Activated CD8-positive, alpha-beta T cell treated with anti-CD3 and anti-CD28 coated beads, Interleukin-2, amount 10 ng/mL, durations not matched to agents 7 days and 5 days (primary cell): ENCODE measurements around the gene GORASP2. TPM values are rescaled to one million over a fixed set of nuclear protein-coding genes. Genes with fewer than 3 reads are reported as not detected.

ENCODE experiments used
- ATAC-seq: fragments of 150-1000 bp; cut with Tn5 transposase; one replicate; pipeline ENCODE4 v1.10.0; 2021; ENCODE audit warnings: moderate library complexity
- CTCF ChIA-PET: fragments of 350-600 bp; sonication (Branson Sonifier 250); formaldehyde crosslinking; loops from one replicate; lab custom pipeline; 2021; ENCODE audit warnings: antibody characterized with exemption; lab: Charles Lee
- POLR2A ChIA-PET: fragments of 350-600 bp; sonication (Branson Sonifier 250); formaldehyde crosslinking; loops from one replicate; lab custom pipeline; 2021; ENCODE audit warnings: antibody characterized with exemption; lab: Charles Lee
- DNase-seq: peaks from one replicate; pipeline ENCODE4 v3.0.0-alpha.2; 2020
- H3K27ac Mint-ChIP-seq: one replicate; pipeline ENCODE4 v1.8.0; 2021; ENCODE audit warnings: mild to moderate bottlenecking, mixed read lengths
- H3K27me3 Mint-ChIP-seq: one replicate; pipeline ENCODE4 v1.8.0; 2021; ENCODE audit warnings: low read depth, mixed read lengths
- H3K36me3 Mint-ChIP-seq: one replicate; pipeline ENCODE4 v1.8.0; 2021; ENCODE audit warnings: low read depth, mixed read lengths
- H3K4me1 Mint-ChIP-seq: one replicate; pipeline ENCODE4 v1.8.0; 2021; ENCODE audit warnings: low read depth, mixed read lengths
- H3K4me3 Mint-ChIP-seq: one replicate; pipeline ENCODE4 v1.8.0; 2021; ENCODE audit warnings: mild to moderate bottlenecking, mixed read lengths
- H3K9me3 Mint-ChIP-seq: one replicate; pipeline ENCODE4 v1.8.0; 2022; ENCODE audit warnings: mixed read lengths; ENCODE audit not compliant: insufficient read depth
- total RNA-seq, 2 experiments: library from RNA; stranded (reverse); gene quantifications; one replicate each; pipeline ENCODE4 v1.2.3, GENCODE V29; 2021

GORASP2 gene
- total RNA-seq, result 10 to 100 TPM; 65.2 to 65.9 TPM

- DNase-seq (peak; percentile 99), ATAC-seq (peak; percentile 95)
- no peaks in the 10 kb centered on the region for H3K9me3 Mint-ChIP-seq
- peak within 1 kb of the TSS; percentile 97 for H3K27ac Mint-ChIP-seq
- peaks cover 41% of the 10 kb centered on the region for H3K4me1 Mint-ChIP-seq
- H3K27me3 Mint-ChIP-seq, result no peaks in the 10 kb centered on the region
- ChIA-PET CTCF (interaction anchor here (0.7 to 4.5 kb wide), 44 partner anchors 9 to 964 kb away, joined by 3 to 36 read pairs (median 4); partner anchors contain the start of genes DCAF17, METTL8 and TLK1), POLR2A (interaction anchor here (0.9 to 1.7 kb wide), 9 partner anchors 10 to 512 kb away, joined by 3 to 6 read pairs (median 3); no protein-coding TSS in a partner anchor)
- H3K36me3 Mint-ChIP-seq, result peaks cover 29% of the 10 kb centered on the region
- H3K4me3 Mint-ChIP-seq, result peak within 1 kb of the TSS; percentile 99
These were observed at the start of gene GORASP2 for GRCh38 chr2:170928824-170929685. TSS of gene GORASP2 (plus strand) at chr2:170929253. CDS start at chr2:170929341, 88 bp downstream.

- H3K4me3 Mint-ChIP-seq, result no peak overlapping the region
- POLR2A ChIA-PET, result interaction anchor here (1.5 kb wide), 1 partner anchor 47 kb away, joined by 3 read pairs; the partner anchor contains the start of gene GORASP2
- DNase-seq (no peak), ATAC-seq (no peak)
- CTCF ChIA-PET, result interaction anchor here (0.9 to 2.7 kb wide), 3 partner anchors 9 to 59 kb away, joined by 3 to 16 read pairs (median 4); no protein-coding TSS in a partner anchor
- H3K36me3 Mint-ChIP-seq, result no peaks in the 10 kb centered on the region
- H3K27ac Mint-ChIP-seq, result no peak overlapping the region
- H3K27me3 Mint-ChIP-seq, result peaks cover 25% of the 10 kb centered on the region
- peaks cover 10% of the 10 kb centered on the region for H3K4me1 Mint-ChIP-seq
- H3K9me3 Mint-ChIP-seq, result no peaks in the 10 kb centered on the region
These were observed 47.2 kb upstream of the GORASP2 start for GRCh38 chr2:170881840-170882239.

GRCh38 chr2:170882758-170883157, 46.3 kb upstream of the GORASP2 start:
- H3K36me3 Mint-ChIP-seq, result no peaks in the 10 kb centered on the region
- H3K27ac Mint-ChIP-seq, result no peak overlapping the region
- ChIA-PET CTCF (interaction anchor here (2.7 kb wide), 1 partner anchor 10 kb away, joined by 16 read pairs; no protein-coding TSS in a partner anchor), POLR2A (no interaction called here)
- peaks cover 10% of the 10 kb centered on the region for H3K4me1 Mint-ChIP-seq
- H3K27me3 Mint-ChIP-seq, result peaks cover 29% of the 10 kb centered on the region
- H3K4me3 Mint-ChIP-seq, result no peak overlapping the region
- H3K9me3 Mint-ChIP-seq, result no peaks in the 10 kb centered on the region
- ATAC-seq (no peak), DNase-seq (no peak)

GRCh38 chr2:170883683-170884082, 45.4 kb upstream of the GORASP2 start:
- ATAC-seq, result no peak
- POLR2A ChIA-PET, result no interaction called here
- H3K4me3 Mint-ChIP-seq, result no peak overlapping the region
- no peak overlapping the region for H3K27ac Mint-ChIP-seq
- no peaks in the 10 kb centered on the region for H3K36me3 Mint-ChIP-seq
- H3K9me3 Mint-ChIP-seq, result no peaks in the 10 kb centered on the region
- CTCF ChIA-PET, result interaction anchor here (3.3 kb wide), 1 partner anchor 10 kb away, joined by 21 read pairs; no protein-coding TSS in a partner anchor
- peaks cover 2% of the 10 kb centered on the region for H3K4me1 Mint-ChIP-seq
- peaks cover 32% of the 10 kb centered on the region for H3K27me3 Mint-ChIP-seq
- no peak for DNase-seq

GRCh38 chr2:170885130-170885791, 43.8 kb upstream of the GORASP2 start:
- no peak for ATAC-seq
- ChIA-PET CTCF (interaction anchor here (0.6 to 3.3 kb wide), 2 partner anchors 12 to 39 kb away, joined by 4 to 21 read pairs; no protein-coding TSS in a partner anchor), POLR2A (interaction anchor here (1.2 kb wide), 1 partner anchor 9 kb away, joined by 3 read pairs; no protein-coding TSS in a partner anchor)
- H3K27ac Mint-ChIP-seq, result no peak overlapping the region
- no peaks in the 10 kb centered on the region for H3K36me3 Mint-ChIP-seq
- DNase-seq, result no peak
- H3K27me3 Mint-ChIP-seq, result peaks cover 33% of the 10 kb centered on the region
- H3K4me3 Mint-ChIP-seq, result no peak overlapping the region
- no peaks in the 10 kb centered on the region for H3K4me1 Mint-ChIP-seq
- no peaks in the 10 kb centered on the region for H3K9me3 Mint-ChIP-seq

- ATAC-seq (no peak), DNase-seq (no peak)
- ChIA-PET CTCF (interaction anchor here (3.3 kb wide), 1 partner anchor 13 kb away, joined by 21 read pairs; no protein-coding TSS in a partner anchor), POLR2A (no interaction called here)
- no peak overlapping the region for H3K27ac Mint-ChIP-seq
- H3K4me3 Mint-ChIP-seq, result no peak overlapping the region
- H3K27me3 Mint-ChIP-seq, result peaks cover 32% of the 10 kb centered on the region
- no peaks in the 10 kb centered on the region for H3K9me3 Mint-ChIP-seq
- no peaks in the 10 kb centered on the region for H3K36me3 Mint-ChIP-seq
- H3K4me1 Mint-ChIP-seq, result no peaks in the 10 kb centered on the region
These were observed 42.7 kb upstream of the GORASP2 start for GRCh38 chr2:170886386-170886785.

- Mint-ChIP-seq H3K4me3 (no peak overlapping the region), H3K36me3 (no peaks in the 10 kb centered on the region), H3K27ac (no peak overlapping the region), H3K9me3 (no peaks in the 10 kb centered on the region), H3K27me3 (peaks cover 25% of the 10 kb centered on the region), H3K4me1 (no peaks in the 10 kb centered on the region)
- ChIA-PET POLR2A (no interaction called here), CTCF (no interaction called here)
- ATAC-seq (no peak), DNase-seq (no peak)
These were observed 41.6 kb upstream of the GORASP2 start for GRCh38 chr2:170887496-170887895.

GRCh38 chr2:170887896-170888295, 41.2 kb upstream of the GORASP2 start:
- POLR2A ChIA-PET, result no interaction called here
- H3K27ac Mint-ChIP-seq, result no peak overlapping the region
- H3K9me3 Mint-ChIP-seq, result no peaks in the 10 kb centered on the region
- H3K36me3 Mint-ChIP-seq, result no peaks in the 10 kb centered on the region
- CTCF ChIA-PET, result no interaction called here
- no peak overlapping the region for H3K4me3 Mint-ChIP-seq
- ATAC-seq (no peak), DNase-seq (no peak)
- H3K4me1 Mint-ChIP-seq, result no peaks in the 10 kb centered on the region
- peaks cover 22% of the 10 kb centered on the region for H3K27me3 Mint-ChIP-seq

GRCh38 chr2:170891893-170892292, 37.2 kb upstream of the GORASP2 start:
- CTCF ChIA-PET, result interaction anchor here (2.1 kb wide), 1 partner anchor 19 kb away, joined by 10 read pairs; no protein-coding TSS in a partner anchor
- DNase-seq (no peak), ATAC-seq (no peak)
- Mint-ChIP-seq H3K4me1 (no peaks in the 10 kb centered on the region), H3K27me3 (peaks cover 29% of the 10 kb centered on the region), H3K36me3 (no peaks in the 10 kb centered on the region), H3K4me3 (no peak overlapping the region), H3K27ac (no peak overlapping the region), H3K9me3 (no peaks in the 10 kb centered on the region)
- POLR2A ChIA-PET, result no interaction called here

- Mint-ChIP-seq H3K27me3 (peaks cover 28% of the 10 kb centered on the region), H3K4me1 (no peaks in the 10 kb centered on the region), H3K4me3 (no peak overlapping the region), H3K27ac (no peak overlapping the region), H3K9me3 (no peaks in the 10 kb centered on the region), H3K36me3 (no peaks in the 10 kb centered on the region)
- ATAC-seq (no peak), DNase-seq (no peak)
- CTCF ChIA-PET, result interaction anchor here (2.1 kb wide), 1 partner anchor 19 kb away, joined by 10 read pairs; no protein-coding TSS in a partner anchor
- POLR2A ChIA-PET, result no interaction called here
These were observed 36.6 kb upstream of the GORASP2 start for GRCh38 chr2:170892391-170892951.

GRCh38 chr2:170895023-170895757, 33.9 kb upstream of the GORASP2 start:
- Mint-ChIP-seq H3K27ac (no peak overlapping the region), H3K9me3 (no peaks in the 10 kb centered on the region), H3K4me1 (no peaks in the 10 kb centered on the region), H3K4me3 (no peak overlapping the region), H3K36me3 (no peaks in the 10 kb centered on the region), H3K27me3 (peaks cover 24% of the 10 kb centered on the region)
- POLR2A ChIA-PET, result no interaction called here
- ATAC-seq (no peak), DNase-seq (no peak)
- CTCF ChIA-PET, result interaction anchor here (1.7 to 2.9 kb wide), 2 partner anchors 22 to 34 kb away, joined by 5 to 8 read pairs; partner anchors contain the start of gene GORASP2
